ENCODE results near the gene KCNJ8. TPM values are rescaled to one million over a fixed set of nuclear protein-coding genes. Genes with fewer than 3 reads are reported as not detected.

The KCNJ8 gene
- 3.9 and 4.6 TPM in 2 replicates for polyA plus RNA-seq

DNA sequence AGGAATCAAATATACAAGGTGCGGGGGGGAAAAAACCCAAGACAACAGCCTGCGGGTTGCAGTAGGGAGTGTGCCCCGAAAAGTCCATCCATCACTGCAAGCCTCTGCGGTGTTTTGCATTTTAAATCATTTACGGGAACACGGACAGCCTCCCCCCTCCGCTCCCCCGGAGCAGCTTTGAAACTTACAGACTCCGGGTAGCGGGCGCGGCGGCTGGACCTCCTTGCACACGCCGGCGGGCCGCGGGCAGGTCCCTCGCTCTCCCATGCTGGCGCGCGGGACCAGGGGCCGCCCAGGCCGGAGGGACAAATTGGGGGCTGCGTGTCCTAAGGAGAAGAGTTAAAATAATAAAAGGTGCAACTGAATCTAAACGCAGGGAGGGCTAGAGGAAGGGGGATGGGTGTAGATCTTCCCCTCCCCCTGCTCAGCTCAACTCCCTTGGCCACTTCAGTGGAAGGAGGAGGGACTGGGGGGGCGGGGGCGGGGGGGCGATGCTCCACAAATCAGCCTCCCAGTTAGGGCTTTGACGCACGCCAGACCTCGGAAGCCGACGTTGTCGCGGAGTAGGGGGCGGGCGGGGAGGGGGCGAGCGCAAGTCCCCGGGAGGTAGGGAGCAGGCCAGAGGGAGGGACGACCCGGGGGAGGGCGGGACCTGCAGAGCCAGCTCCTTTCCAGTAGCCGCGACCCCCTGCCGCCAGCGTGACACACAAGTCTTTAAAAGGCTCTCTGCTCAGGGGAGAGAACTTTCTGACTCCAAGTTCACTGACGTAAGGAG is at the start of gene KCNJ8:
Gene KCNJ8, minus strand, starts transcription at position 349 of the 775 bp plus-strand sequence. CDS start 1,090 bp downstream, outside the sequence.

Other genes starting within 250 kb of the KCNJ8 start
- 1.6 TPM in 1 of 2 replicates, not detected in the other for gene SPX, start 248.4 kb downstream of the KCNJ8 start, polyA plus RNA-seq
- gene GYS2, start 169.9 kb downstream of the KCNJ8 start, polyA plus RNA-seq = not detected in 2 replicates
- gene LDHB, start 116.9 kb downstream of the KCNJ8 start, polyA plus RNA-seq = 1,800 and 2,074 TPM in 2 replicates
- 0.04 and 0.31 TPM in 2 replicates for gene ABCC9, start 166.7 kb upstream of the KCNJ8 start, polyA plus RNA-seq

All from Purkinje cell (primary cell).